ENCODE results near the gene IFI44L.

DNA sequence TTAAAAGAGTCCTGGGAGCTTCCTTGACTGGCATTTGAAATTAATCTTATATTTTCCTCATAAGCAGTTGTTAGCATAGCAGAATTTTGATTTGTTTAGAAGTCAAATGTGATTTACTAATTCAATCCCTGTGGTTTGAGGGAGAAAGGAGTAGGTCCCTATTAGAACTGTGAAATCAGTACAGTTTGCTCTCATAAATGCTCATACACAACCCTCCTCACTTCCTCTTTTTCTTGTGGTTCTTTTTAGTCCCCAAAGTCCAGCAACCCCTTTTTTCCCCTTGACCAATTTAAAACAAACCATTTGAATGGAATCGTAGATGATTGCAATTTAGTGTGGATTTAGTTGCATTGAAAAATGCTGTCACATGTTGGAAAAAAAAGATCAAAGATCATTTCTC lies 20.2 kb downstream of the IFI44L start:
- no peak for TF ChIP-seq POLR2AphosphoS5 (IDR thresholded peaks at IDR 0.05; ENCODE audit: borderline replicate concordance, low read depth, low read length)
- no peak for TF ChIP-seq EZH2 (IDR thresholded peaks at IDR 0.05)
- TF ChIP-seq FOXP2 (optimal IDR thresholded peaks at IDR 0.05; ENCODE audit: control extremely low read depth, extremely low read length, insufficient read depth) = no peak

Data from SK-N-MC (cell line).